Gastroesophageal sphincter (tissue), 3 donors: ENCODE measurements around the gene STK32C.

Experiments
- EP300 ChIP-seq: sonication (generic); formaldehyde crosslinking; IDR thresholded peaks from one replicate; pipeline ENCODE4 v1.6.1; 2017; ENCODE audit warnings: antibody characterized with exemption, mild to moderate bottlenecking
- POLR2A ChIP-seq, 2 donors: fragments of 450-650 bp; IDR thresholded peaks; one replicate each; pipeline ENCODE4 v1.6.1; 2017; ENCODE audit warnings: antibody characterized with exemption in 2 of 2, mild to moderate bottlenecking in 2 of 2, moderate library complexity in 1 of 2
- POLR2AphosphoS5 ChIP-seq: sonication (generic); formaldehyde crosslinking; IDR thresholded peaks from one replicate; pipeline ENCODE4 v1.6.1; 2017; ENCODE audit warnings: antibody characterized with exemption
- TF ChIP-seq, protein P1 (sequence below), 4 experiments: fragments of 200-600 bp in 2 of 4; fragments of 450-650 bp in 2 of 4; sonication (generic) in 1 of 4; IDR thresholded peaks; one replicate each; pipeline ENCODE4 v1.5.1; 2017 to 2019; ENCODE audit warnings: antibody characterized with exemption in 4 of 4, mild to moderate bottlenecking in 2 of 4, moderate library complexity in 2 of 4

DNA sequence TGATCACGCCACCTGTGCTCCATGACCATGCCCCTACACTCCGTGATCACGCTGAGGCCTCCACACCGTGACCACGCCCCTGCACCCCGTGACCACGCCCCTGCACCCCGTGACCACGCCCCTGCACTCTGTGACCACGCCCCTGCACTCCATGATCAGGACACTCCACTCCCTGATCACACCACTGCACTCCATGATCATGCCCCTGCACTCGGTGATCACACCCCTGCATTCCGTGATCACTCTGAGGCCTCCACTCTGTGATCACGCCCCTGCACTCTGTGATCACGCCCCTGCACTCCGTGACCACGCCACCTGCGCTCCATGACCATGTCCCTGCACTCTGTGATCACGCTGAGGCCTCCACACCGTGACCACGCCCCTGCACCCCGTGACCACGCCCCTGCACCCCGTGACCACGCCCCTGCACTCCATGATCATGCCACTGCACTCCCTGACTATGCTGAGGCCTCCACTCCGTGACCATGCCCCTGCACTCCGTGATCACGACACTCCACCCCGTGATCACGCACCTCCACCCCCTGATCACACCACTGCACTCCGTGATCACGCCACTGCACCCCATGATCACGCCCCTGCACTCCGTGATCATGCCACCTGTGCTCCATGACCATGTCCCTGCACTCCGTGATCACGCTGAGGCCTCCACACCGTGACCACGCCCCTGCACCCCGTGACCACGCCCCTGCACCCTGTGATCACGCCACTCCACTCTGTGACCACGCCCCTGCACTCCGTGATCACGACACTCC lies 27.7 kb downstream of the STK32C start:
- TF ChIP-seq POLR2A (IDR thresholded peaks at IDR 0.05) = no peak
- TF ChIP-seq, protein P1, sequence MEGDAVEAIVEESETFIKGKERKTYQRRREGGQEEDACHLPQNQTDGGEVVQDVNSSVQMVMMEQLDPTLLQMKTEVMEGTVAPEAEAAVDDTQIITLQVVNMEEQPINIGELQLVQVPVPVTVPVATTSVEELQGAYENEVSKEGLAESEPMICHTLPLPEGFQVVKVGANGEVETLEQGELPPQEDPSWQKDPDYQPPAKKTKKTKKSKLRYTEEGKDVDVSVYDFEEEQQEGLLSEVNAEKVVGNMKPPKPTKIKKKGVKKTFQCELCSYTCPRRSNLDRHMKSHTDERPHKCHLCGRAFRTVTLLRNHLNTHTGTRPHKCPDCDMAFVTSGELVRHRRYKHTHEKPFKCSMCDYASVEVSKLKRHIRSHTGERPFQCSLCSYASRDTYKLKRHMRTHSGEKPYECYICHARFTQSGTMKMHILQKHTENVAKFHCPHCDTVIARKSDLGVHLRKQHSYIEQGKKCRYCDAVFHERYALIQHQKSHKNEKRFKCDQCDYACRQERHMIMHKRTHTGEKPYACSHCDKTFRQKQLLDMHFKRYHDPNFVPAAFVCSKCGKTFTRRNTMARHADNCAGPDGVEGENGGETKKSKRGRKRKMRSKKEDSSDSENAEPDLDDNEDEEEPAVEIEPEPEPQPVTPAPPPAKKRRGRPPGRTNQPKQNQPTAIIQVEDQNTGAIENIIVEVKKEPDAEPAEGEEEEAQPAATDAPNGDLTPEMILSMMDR (IDR thresholded peaks at IDR 0.05) = no peak
- no peak for TF ChIP-seq POLR2AphosphoS5
- TF ChIP-seq EP300 = no peak
